Measurements from ENCODE around the gene SFXN2.
"Not testable (repeated sequence)": the region's sequence is repeated elsewhere in the genome, so short reads cannot be mapped to it uniquely, and the experiment has no call there.

SFXN2 gene

GRCh38 chr10:102723989-102724388 is 9.6 kb downstream of the SFXN2 start:
- DNase-seq: no peak

GRCh38 chr10:102726274-102726673 is 11.8 kb downstream of the SFXN2 start:
- DNase-seq: no peak

DNA sequence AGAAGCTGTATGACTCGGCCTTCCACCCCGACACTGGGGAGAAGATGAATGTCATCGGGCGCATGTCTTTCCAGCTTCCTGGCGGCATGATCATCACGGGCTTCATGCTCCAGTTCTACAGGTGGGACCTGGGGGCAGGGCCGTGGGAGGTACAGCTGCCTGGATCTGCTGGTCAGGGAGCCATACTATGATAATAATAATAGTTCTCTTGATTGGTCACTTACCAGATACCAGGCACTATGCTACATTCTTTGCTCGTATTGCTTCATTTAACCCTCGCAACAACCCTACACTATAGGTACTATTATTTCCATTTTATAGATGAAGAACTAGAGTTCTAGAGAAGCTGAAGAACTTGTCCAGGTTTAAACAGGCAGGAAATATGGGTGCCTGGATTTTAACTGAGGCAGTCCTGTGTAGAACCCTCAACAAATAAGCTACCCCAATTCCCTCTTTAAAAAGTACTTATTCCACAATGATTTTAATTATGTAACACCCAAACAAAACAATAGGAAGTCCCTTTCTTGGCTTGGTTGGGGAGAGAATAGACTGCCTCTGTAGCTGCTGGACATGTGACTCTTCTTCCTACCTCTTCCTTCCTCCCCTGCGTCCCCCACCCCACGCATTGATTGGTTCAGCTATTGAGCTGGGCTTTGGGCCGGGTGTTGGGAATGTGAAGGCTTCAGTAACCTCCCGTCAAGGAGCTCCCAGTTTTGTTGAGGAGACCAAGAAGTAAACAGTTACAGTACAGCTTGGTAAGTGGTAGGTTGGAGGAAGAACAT is 12.8 kb downstream of the SFXN2 start:
- DNase-seq: no peak

DNA sequence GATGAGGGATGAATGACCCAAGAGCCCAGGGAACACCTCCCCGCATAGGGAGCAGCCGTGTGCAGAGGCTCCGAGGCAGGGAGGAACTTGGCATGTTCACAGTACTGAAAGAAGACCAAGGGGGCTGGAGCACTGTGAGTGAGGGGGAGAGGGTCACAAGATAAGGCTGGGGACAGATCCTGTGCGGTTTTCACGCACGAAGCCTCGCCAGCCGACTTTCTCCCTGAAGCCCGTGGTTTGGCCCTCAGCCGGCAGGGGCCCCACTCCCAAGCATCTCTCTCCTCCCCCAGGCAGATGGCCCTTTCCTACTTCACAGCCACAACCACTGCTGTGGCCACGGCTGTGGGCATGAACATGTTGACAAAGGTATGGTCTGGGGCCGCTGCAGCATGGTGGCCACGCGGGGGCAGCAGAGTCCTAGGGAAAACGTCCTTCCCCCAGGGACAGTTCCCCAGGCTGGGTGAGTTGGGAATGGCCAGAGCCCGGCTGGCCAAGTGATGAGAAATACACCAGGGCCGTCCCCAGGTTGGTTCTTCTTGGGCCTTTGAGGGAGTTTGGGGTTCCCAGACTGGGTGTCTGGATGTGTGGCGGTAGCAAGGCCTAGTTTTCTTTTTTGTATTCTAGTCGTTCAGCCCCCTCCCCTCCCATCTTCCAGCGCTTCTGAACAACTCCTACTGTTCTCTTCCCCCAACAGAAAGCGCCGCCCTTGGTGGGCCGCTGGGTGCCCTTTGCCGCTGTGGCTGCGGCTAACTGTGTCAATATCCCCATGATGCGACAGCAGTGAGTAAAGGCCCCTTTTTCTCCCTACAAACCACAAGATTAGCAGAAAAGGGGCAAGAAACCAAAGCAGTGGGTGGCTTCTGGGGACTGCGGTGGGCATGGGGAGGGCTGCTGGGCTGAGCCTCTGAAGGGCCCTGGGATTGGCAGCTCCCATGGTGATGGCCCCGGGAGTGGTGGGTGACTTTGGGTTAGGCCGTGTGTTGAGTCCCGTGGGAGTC is 14.9 kb downstream of the SFXN2 start:
- peak; percentile 82 for DNase-seq

- DNase-seq: no peak
These were observed 16.9 kb downstream of the SFXN2 start for GRCh38 chr10:102731222-102731800.

GRCh38 chr10:102732661-102733060 is 18.2 kb downstream of the SFXN2 start:
- DNase-seq: no peak

DNA sequence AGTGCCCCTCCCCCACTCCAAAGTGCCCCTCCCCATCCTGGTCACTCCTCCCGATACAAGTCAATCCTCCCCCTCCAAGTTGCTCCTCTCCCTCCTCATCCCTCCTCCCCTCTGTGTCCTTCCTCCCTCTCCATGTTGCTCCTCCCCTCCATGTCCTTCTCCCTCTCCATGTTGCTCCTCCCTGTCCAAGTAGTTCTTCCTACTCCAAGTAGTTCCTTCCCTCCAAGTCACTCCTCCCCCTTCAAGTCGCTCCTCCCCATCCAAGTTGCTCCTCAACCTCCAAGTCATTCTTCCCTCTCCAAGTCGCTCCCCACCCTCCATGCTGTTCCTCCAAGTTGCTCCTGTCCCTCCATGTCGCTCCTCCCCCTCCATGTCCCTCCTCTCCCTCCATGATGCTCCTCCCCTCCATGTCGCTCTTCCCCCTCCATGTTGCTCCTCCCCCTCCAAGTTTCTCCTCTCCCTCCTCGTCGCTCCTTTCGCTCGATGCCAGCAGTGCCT is 20.7 kb downstream of the SFXN2 start:
- no peak for DNase-seq

DNA sequence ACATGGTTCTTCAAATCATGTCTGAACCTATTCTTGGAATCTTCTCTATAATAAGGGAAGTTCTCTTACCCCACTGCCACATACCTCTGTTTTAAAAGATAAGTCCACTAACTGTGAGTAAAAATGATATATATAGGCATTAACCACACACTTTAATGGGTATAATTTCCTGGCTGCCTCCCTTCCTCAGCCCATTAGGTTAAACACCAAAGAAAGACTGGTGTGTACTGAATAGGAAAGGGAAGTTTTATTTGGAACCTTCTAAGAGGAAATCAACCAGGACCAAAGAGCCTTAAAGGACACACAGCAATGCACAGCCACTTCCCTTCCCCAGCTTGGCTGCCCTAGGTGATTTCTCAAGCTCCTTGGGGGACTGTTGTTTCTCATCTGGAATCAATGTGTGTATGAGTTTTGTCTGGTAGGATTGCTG is 24.3 kb downstream of the SFXN2 start:
- peak; percentile 94 for DNase-seq

GRCh38 chr10:102740229-102740628 is 25.8 kb downstream of the SFXN2 start:
- no peak for DNase-seq

DNA sequence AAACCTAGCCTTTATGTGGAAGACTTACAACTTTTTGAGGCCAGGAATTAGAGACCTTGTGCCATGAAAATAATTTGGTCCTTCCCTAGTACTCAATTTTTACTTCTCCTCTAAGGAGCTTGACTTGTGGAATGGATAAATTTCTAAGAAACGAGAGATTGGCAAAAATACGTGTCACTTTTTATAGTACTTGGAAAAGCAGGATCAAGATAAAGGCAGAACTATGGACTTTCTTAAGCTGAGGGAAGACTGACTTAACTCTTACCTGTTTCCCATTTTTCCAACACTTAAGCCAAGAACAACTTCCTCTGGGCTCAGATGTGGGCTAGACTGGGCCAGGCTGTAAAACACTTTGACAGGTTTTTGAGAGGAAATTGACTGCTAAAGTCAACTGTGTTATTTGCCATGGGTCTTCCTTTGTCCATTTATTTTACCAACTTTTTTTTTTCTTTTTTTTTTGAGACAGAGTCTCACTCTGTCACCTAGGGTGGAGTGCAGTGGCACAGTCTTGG is 27.3 kb downstream of the SFXN2 start:
- no peak for DNase-seq

- not testable (repeated sequence) for DNase-seq
These were observed 27.9 kb downstream of the SFXN2 start for GRCh38 chr10:102742313-102742712.

DNA sequence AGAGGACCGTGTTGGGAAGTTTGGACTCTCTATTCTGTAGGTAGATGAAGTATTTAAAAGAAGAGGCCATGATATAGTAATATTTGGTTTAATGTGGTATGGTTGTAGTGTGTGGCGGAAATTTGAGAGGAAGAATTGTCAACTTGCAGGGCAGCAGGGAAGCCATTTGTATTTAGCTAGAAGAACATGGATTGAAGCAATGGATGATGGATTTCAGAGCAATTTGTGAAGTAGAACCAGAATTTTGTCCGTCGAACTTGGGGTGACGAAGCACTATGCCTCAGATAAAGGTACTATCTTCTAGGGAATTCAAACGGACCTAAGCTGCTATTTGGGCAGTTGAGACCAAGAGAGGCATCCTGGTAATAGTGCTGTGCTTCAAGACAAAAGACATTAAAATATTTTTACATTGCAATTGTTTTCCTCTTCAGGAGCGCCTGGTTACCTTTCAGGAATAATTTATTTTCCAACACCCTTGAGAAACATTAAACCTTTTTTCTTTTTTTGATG is 28.7 kb downstream of the SFXN2 start:
- DNase-seq: no peak

DNA sequence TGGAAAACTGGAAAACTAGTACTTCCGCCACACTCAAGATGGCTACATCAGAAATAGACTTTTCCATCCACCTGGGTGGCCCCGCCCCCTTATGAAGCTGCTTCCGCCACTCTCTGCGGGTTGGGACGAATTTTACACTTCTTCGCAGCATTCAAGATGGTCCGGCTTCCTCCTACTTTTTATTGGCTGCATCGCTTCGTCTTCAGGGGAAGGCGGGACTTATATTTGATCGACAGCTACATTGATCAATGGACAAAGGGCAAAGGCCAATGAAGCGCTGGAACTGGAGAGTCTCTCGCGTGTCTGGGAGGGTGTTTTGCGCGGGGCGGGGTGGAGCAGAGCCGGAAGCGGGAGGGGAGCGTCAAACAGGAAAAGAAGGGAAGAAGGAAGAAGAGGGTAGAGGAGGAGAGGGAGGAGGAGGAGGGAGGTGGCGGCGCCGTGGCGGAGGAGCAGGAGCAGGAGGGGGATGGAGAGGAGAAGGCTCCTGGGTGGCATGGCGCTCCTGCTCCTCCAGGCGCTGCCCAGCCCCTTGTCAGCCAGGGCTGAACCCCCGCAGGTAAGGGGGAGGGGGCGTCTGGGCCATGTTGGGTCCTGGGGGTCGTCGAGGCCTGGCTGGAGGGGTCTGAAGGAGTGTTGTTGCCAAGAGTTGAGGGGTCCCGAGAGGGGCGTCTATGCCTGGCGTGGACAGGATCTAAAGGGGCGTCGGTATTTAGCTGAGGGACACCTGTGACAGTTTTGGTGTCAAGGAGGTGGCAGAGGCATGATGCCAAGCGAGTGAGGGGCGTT is 29.3 kb downstream of the SFXN2 start, which contains the start of gene WBP1L:
Gene WBP1L (plus strand): TSS at position 361 of the 786 bp plus-strand sequence. CDS start 106 bp downstream, at position 467.
- DNase-seq: peak; percentile 98

GRCh38 chr10:102744374-102745051 is 30.1 kb downstream of the SFXN2 start:
- no peak for DNase-seq

GRCh38 chr10:102745157-102745556 is 30.7 kb downstream of the SFXN2 start:
- no peak for DNase-seq

DNA sequence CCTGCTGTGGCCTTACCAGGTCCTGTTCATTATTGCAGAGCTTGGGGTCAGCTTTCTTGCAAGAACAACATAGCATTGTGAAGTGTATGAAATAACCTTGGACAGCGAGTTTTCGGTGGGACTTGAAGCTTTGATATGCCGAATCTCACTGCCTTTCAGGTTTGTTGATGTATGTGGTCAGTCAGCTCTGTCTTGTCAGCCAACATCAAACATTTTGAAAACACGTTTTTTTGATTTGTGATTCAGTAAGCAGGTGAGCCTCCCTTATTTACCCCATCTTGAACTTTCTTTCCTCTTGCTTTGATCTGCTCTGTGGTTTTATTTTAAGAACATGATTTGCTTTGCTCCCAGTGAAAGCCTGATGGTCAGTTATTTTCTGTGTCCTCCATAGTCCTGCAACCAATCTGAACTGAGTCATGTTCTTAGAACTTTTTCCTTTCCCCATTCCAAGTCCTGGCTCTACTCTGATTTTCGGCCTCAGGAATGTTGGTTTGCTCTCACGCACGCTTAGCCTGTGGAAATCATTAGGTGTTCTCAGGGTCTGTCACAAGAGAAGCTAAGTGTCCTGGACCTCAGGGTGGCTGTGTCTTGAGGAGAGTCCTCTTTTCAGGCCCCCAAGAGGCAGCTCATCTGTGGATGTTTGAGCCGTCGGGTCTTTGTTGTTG is 38.0 kb downstream of the SFXN2 start:
- DNase-seq: no peak

DNA sequence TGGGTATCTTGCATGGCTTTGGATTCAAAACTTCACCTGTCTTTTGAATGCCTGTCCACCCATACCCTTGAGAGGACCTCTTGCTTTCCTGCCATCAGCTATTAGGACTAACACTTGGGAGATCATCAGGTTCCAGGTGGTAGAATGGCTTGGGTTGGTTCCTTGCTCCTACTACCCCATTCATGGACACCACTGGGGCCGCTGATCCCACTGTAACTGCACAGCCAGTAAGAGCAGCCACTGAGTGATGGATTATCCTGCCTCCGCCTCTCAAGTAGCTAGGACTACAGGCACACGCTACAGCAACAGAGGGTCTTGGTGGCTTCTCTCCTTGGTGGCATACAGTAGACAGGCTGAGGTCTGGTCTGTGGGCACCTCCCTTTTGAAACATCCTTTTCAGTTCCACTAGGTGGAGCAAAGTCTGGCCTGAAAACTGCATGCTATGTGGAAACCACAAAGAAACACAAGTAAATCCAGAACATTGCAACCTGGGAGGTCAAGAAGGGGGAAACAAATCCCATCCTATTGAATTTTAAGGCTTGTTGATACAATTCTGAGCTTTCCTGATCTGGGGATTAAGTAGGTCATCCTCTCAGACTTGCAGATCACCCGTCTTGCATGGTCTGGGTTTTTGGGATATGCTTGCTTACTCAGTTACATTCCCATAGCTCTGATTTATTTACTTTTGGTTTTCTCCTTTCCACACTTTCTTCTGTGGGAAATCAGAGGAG is 38.7 kb downstream of the SFXN2 start:
- peak; percentile 28 for DNase-seq

DNA sequence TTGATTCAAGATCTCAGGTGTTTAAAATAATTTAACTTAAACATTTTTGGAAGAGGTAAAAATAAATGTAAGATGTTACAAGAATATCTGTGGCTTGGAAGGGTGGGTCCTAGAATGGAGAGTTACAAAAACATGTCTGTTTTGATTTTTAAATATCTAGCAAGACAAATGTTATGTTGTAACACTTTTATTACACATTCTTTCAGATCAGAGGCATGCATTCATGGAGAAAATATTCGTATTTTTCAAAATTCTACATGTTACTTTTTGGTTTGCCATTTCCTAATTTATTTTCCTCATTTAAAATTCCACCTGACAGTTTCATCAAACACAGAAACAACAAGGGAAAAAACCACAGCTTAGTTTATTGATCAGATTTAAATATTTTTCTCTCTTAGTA is 39.3 kb downstream of the SFXN2 start:
- DNase-seq: no peak

DNA sequence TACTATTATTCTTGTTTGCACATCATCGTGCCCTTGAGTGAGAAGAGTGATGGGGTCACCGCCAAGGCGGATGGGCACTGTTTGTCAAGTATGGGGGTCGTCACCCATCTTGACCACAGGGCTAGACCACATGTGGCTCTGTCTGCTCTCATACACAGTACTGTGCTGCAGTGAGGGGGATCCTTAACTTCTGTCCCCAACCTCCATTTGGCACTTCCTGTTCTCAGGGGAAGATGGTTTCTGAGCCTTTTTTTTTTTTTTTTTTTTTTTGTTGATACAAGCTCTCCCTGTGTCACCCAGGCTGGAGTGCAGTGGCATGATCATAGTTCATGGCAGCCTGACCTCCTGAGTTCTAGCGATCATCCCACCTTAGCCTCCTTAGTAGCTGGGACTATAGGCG is 42.9 kb downstream of the SFXN2 start:
- no peak for DNase-seq

Data from GF-D8 (cell line).